BE2C (cell line): Measurements from ENCODE around the gene TMED10.

Experiments
- DNase-seq: peaks from one replicate; pipeline ENCODE4 v3.0.0-alpha.2; 2020
- H3K27me3 ChIP-seq: fragments of 250-450 bp; sonication (Bioruptor Pico); 2 replicates; pipeline ENCODE4 v1.5.1; 2020; ENCODE audit warnings: mild to moderate bottlenecking
- H3K36me3 ChIP-seq: fragments of 250-450 bp; sonication (Bioruptor Pico); 2 replicates; pipeline ENCODE4 v1.5.1; 2020; ENCODE audit warnings: mild to moderate bottlenecking
- H3K4me1 ChIP-seq: fragments of 250-450 bp; sonication (Bioruptor Pico); 2 replicates; pipeline ENCODE4 v1.5.1; 2020
- H3K4me3 ChIP-seq: 2 replicates; pipeline ENCODE4 v1.5.1; 2011; ENCODE audit warnings: low read depth, low read length
- H3K9me3 ChIP-seq: fragments of 250-450 bp; sonication (Bioruptor Pico); 2 replicates; pipeline ENCODE4 v1.5.1; 2020
- CTCF ChIP-seq: IDR thresholded peaks from 2 replicates; pipeline ENCODE4 v1.5.1; 2012; ENCODE audit warnings: mild to moderate bottlenecking, low read depth, low read length

TMED10 gene

GRCh38 chr14:75217508-75218206, 41.2 kb upstream of the TMED10 start:
- Histone ChIP-seq H3K36me3 (no peaks in the 10 kb centered on the region), H3K27me3 (no peaks in the 10 kb centered on the region), H3K9me3 (no peaks in the 10 kb centered on the region), H3K4me3 (no peak overlapping the region), H3K4me1 (no peaks in the 10 kb centered on the region)
- TF ChIP-seq CTCF, result no peak
- DNase-seq, result no peak

- no peaks in the 10 kb centered on the region for H3K9me3 ChIP-seq
- no peak for DNase-seq
- H3K4me1 ChIP-seq, result no peaks in the 10 kb centered on the region
- H3K4me3 ChIP-seq, result no peak overlapping the region
- no peaks in the 10 kb centered on the region for H3K36me3 ChIP-seq
- H3K27me3 ChIP-seq, result no peaks in the 10 kb centered on the region
- no peak for TF ChIP-seq CTCF
Measured at GRCh38 chr14:75216427-75217006, 40.1 kb upstream of the TMED10 start.

GRCh38 chr14:75215520-75215919, 39.1 kb upstream of the TMED10 start:
- no peak for TF ChIP-seq CTCF
- H3K27me3 ChIP-seq, result no peaks in the 10 kb centered on the region
- no peaks in the 10 kb centered on the region for H3K9me3 ChIP-seq
- no peaks in the 10 kb centered on the region for H3K4me1 ChIP-seq
- no peak for DNase-seq
- H3K4me3 ChIP-seq, result no peak overlapping the region
- H3K36me3 ChIP-seq, result no peaks in the 10 kb centered on the region

GRCh38 chr14:75214558-75214957, 38.1 kb upstream of the TMED10 start:
- Histone ChIP-seq H3K9me3 (no peaks in the 10 kb centered on the region), H3K36me3 (no peaks in the 10 kb centered on the region)

GRCh38 chr14:75213172-75213571, 36.8 kb upstream of the TMED10 start:
- Histone ChIP-seq H3K27me3 (no peaks in the 10 kb centered on the region), H3K4me1 (no peaks in the 10 kb centered on the region), H3K9me3 (no peaks in the 10 kb centered on the region), H3K36me3 (no peaks in the 10 kb centered on the region), H3K4me3 (no peak overlapping the region)
- DNase-seq, result no peak
- no peak for TF ChIP-seq CTCF

More at GRCh38 chr14:75214558-75214957, 38.1 kb upstream of the TMED10 start:
- TF ChIP-seq CTCF, result no peak
- H3K4me1 ChIP-seq, result no peaks in the 10 kb centered on the region
- H3K27me3 ChIP-seq, result no peaks in the 10 kb centered on the region
- DNase-seq, result no peak
- no peak overlapping the region for H3K4me3 ChIP-seq

- Histone ChIP-seq H3K36me3 (no peaks in the 10 kb centered on the region), H3K9me3 (no peaks in the 10 kb centered on the region), H3K4me1 (peaks cover 1% of the 10 kb centered on the region; the same call in 1 of the 2 replicates), H3K27me3 (no peaks in the 10 kb centered on the region), H3K4me3 (no peak overlapping the region)
- TF ChIP-seq CTCF, result no peak
- no peak for DNase-seq
Measured at GRCh38 chr14:75208843-75209242, 32.4 kb upstream of the TMED10 start.
